ENCODE data around the gene TMEM91. TPM values are rescaled to one million over a fixed set of nuclear protein-coding genes. Genes with fewer than 3 reads are reported as not detected.

The TMEM91 gene
- total and polyA plus RNA-seq, 9 of the 15 experiments (the other 6 are each of a cell fraction or from before 2014, with no cell fraction given) = 1.2 to 5.2 (median 2.7) TPM

GRCh38 chr19:41328157-41328841 is 48.0 kb upstream of the TMEM91 start (continued):
- no peak for TF ChIP-seq ID3 (CRISPR knock-in tag; IDR thresholded peaks at IDR 0.05)
- no peak for TF ChIP-seq ID3 (tag; IDR thresholded peaks at IDR 0.05)
- TF ChIP-seq PCBP2 (IDR thresholded peaks at IDR 0.05; ENCODE audit: low read depth, low read length, poor library complexity, severe bottlenecking) = no peak
- TF ChIP-seq KDM5B (IDR thresholded peaks at IDR 0.05; ENCODE audit: insufficient replicate concordance, low read depth, low read length) = no peak
- no peak for TF ChIP-seq ZNF583 (CRISPR knock-in tag; IDR thresholded peaks at IDR 0.05)
- TF ChIP-seq ZNF830 (CRISPR knock-in tag; IDR thresholded peaks at IDR 0.05) = no peak
- no peak for TF ChIP-seq IRF1 (CRISPR knock-in tag; IDR thresholded peaks at IDR 0.05; ENCODE audit: borderline replicate concordance)
- no peak for TF ChIP-seq EZH2 (IDR thresholded peaks at IDR 0.05; ENCODE audit: borderline replicate concordance, low read depth, low read length)
- no peak for TF ChIP-seq BCOR (IDR thresholded peaks at IDR 0.05)
- TF ChIP-seq ZNF384 (IDR thresholded peaks at IDR 0.05; ENCODE audit: low read depth, low read length) = no peak
- peak; percentile 49; the same call in 1 of the 2 replicates for TF ChIP-seq SUPT5H (IDR thresholded peaks at IDR 0.05)
- TF ChIP-seq ZNF239 (CRISPR knock-in tag; IDR thresholded peaks at IDR 0.05) = no peak
- no peak for TF ChIP-seq MXD1 (CRISPR knock-in tag; IDR thresholded peaks at IDR 0.05; ENCODE audit: borderline replicate concordance, poor library complexity, severe bottlenecking)
- 0 out of 2 replicates have a peak, but pooled peaks have one; percentile 8 for TF ChIP-seq ZNF316 (IDR thresholded peaks at IDR 0.05)
- no peak for TF ChIP-seq ZNF354B (CRISPR knock-in tag; IDR thresholded peaks at IDR 0.05)
- TF ChIP-seq ZFP1 (CRISPR knock-in tag; IDR thresholded peaks at IDR 0.05) = no peak
- no peak for TF ChIP-seq ZNF324 (CRISPR knock-in tag; IDR thresholded peaks at IDR 0.05)
- no peak for TF ChIP-seq HEY1 (CRISPR knock-in tag; IDR thresholded peaks at IDR 0.05; ENCODE audit: borderline replicate concordance)
- peak; percentile 28; the same call in 1 of the 2 replicates for TF ChIP-seq POLR2AphosphoS5 (IDR thresholded peaks at IDR 0.05; ENCODE audit: control insufficient read depth, insufficient read depth, low read depth, low read length)
- no peak for TF ChIP-seq GATA2 (CRISPR knock-in tag; IDR thresholded peaks at IDR 0.05)
- TF ChIP-seq HSF4 (CRISPR knock-in tag; IDR thresholded peaks at IDR 0.05; ENCODE audit: borderline replicate concordance) = no peak
- no peak for TF ChIP-seq CCAR2 (IDR thresholded peaks at IDR 0.05; ENCODE audit: low read depth, low read length)
- TF ChIP-seq ZBTB12 (CRISPR knock-in tag; IDR thresholded peaks at IDR 0.05) = no peak
- TF ChIP-seq MCM2 (IDR thresholded peaks at IDR 0.05; ENCODE audit: low read depth) = no peak
- no peak for TF ChIP-seq ELF2 (CRISPR knock-in tag; IDR thresholded peaks at IDR 0.05)
- TF ChIP-seq NFE2L1 (tag; IDR thresholded peaks at IDR 0.05; ENCODE audit: borderline replicate concordance, low read depth) = no peak

Measured in K562 (cell line).